Measurements from ENCODE around the gene P2RX1. TPM values are rescaled to one million over a fixed set of nuclear protein-coding genes. Genes with fewer than 3 reads are reported as not detected.
"Not testable (repeated sequence)": the region's sequence is repeated elsewhere in the genome, so short reads cannot be mapped to it uniquely, and the experiment has no call there.

The P2RX1 gene
- polyA plus RNA-seq, 2 donors: 5.9 to 7.1 TPM

GRCh38 chr17:3952186-3952585 is 35.9 kb upstream of the P2RX1 start:
- WGBS, 2 donors: 95% methylated on average over 14 of the region's 14 CpGs
- no peaks in the 10 kb centered on the region for H3K9me3 ChIP-seq (ENCODE audit: control insufficient read depth in 2 of 2, insufficient read depth in 1 of 2, low read depth in 1 of 2, low read length in 1 of 2)
- no peak overlapping the region for H3K4me3 ChIP-seq (ENCODE audit: low read depth in 1 of 2, low read length in 2 of 2)
- no peaks in the 10 kb centered on the region for H3K27me3 ChIP-seq (ENCODE audit: control insufficient read depth in 1 of 2, insufficient read depth in 2 of 2, low read length in 2 of 2)
- H3K4me1 ChIP-seq (ENCODE audit: control insufficient read depth in 2 of 2, insufficient read depth in 2 of 2, low read length in 1 of 2): no peaks in the 10 kb centered on the region
- H3K27ac ChIP-seq (ENCODE audit: low read depth in 2 of 2, low read length in 1 of 2): no peak overlapping the region
- peaks cover 0 to 4% of the 10 kb centered on the region in 2 donors for H3K36me3 ChIP-seq (ENCODE audit: control insufficient read depth in 2 of 2, insufficient read depth in 2 of 2, low read length in 1 of 2)

- no peak overlapping the region for H3K4me3 ChIP-seq (ENCODE audit: low read depth in 1 of 2, low read length in 2 of 2)
- peaks cover 0 to 8% of the 10 kb centered on the region in 2 donors for H3K36me3 ChIP-seq (ENCODE audit: control insufficient read depth in 2 of 2, insufficient read depth in 2 of 2, low read length in 1 of 2)
- no peaks in the 10 kb centered on the region for H3K9me3 ChIP-seq (ENCODE audit: control insufficient read depth in 2 of 2, insufficient read depth in 1 of 2, low read depth in 1 of 2, low read length in 1 of 2)
- no peaks in the 10 kb centered on the region for H3K27me3 ChIP-seq (ENCODE audit: control insufficient read depth in 1 of 2, insufficient read depth in 2 of 2, low read length in 2 of 2)
- 83 to 88% methylated on average over 16 of the region's 16 CpGs for WGBS, 2 donors
- no peaks in the 10 kb centered on the region for H3K4me1 ChIP-seq (ENCODE audit: control insufficient read depth in 2 of 2, insufficient read depth in 2 of 2, low read length in 1 of 2)
- no peak overlapping the region for H3K27ac ChIP-seq (ENCODE audit: low read depth in 2 of 2, low read length in 1 of 2)
These were observed 35.2 kb upstream of the P2RX1 start for GRCh38 chr17:3951420-3951819.

- WGBS, 2 donors: 96% methylated on average over 17 of the region's 17 CpGs
- Histone ChIP-seq H3K27me3 (ENCODE audit: control insufficient read depth in 1 of 2, insufficient read depth in 2 of 2, low read length in 2 of 2) (no peaks in the 10 kb centered on the region), H3K9me3 (ENCODE audit: control insufficient read depth in 2 of 2, insufficient read depth in 1 of 2, low read depth in 1 of 2, low read length in 1 of 2) (no peaks in the 10 kb centered on the region), H3K27ac (ENCODE audit: low read depth in 2 of 2, low read length in 1 of 2) (no peak overlapping the region), H3K4me3 (ENCODE audit: low read depth in 1 of 2, low read length in 2 of 2) (no peak overlapping the region), H3K36me3 (ENCODE audit: control insufficient read depth in 2 of 2, insufficient read depth in 2 of 2, low read length in 1 of 2) (peaks cover 0 to 8% of the 10 kb centered on the region in 2 donors), H3K4me1 (ENCODE audit: control insufficient read depth in 2 of 2, insufficient read depth in 2 of 2, low read length in 1 of 2) (no peaks in the 10 kb centered on the region)
These were observed 34.7 kb upstream of the P2RX1 start for GRCh38 chr17:3951003-3951402.

- Histone ChIP-seq H3K9me3 (ENCODE audit: control insufficient read depth in 2 of 2, insufficient read depth in 1 of 2, low read depth in 1 of 2, low read length in 1 of 2) (no peaks in the 10 kb centered on the region), H3K4me1 (ENCODE audit: control insufficient read depth in 2 of 2, insufficient read depth in 2 of 2, low read length in 1 of 2) (no peaks in the 10 kb centered on the region), H3K27me3 (ENCODE audit: control insufficient read depth in 1 of 2, insufficient read depth in 2 of 2, low read length in 2 of 2) (no peaks in the 10 kb centered on the region), H3K36me3 (ENCODE audit: control insufficient read depth in 2 of 2, insufficient read depth in 2 of 2, low read length in 1 of 2) (peaks cover 0 to 8% of the 10 kb centered on the region in 2 donors), H3K4me3 (ENCODE audit: low read depth in 1 of 2, low read length in 2 of 2) (no peak overlapping the region), H3K27ac (ENCODE audit: low read depth in 2 of 2, low read length in 1 of 2) (no peak overlapping the region)
- 91 to 93% methylated on average over 12 of the region's 12 CpGs for WGBS, 2 donors
These were observed 34.3 kb upstream of the P2RX1 start for GRCh38 chr17:3950584-3950983.

- H3K36me3 ChIP-seq (ENCODE audit: control insufficient read depth in 2 of 2, insufficient read depth in 2 of 2, low read length in 1 of 2): peaks cover 0 to 8% of the 10 kb centered on the region in 2 donors
- WGBS, 2 donors: 67 to 90% methylated on average over 3 of the region's 3 CpGs
These were observed 33.2 kb upstream of the P2RX1 start for GRCh38 chr17:3949418-3949817.

GRCh38 chr17:3948551-3948950 is 32.3 kb upstream of the P2RX1 start:
- H3K4me3 ChIP-seq (ENCODE audit: low read depth in 1 of 2, low read length in 2 of 2); H3K4me1 ChIP-seq (ENCODE audit: control insufficient read depth in 2 of 2, insufficient read depth in 2 of 2, low read length in 1 of 2); H3K27me3 ChIP-seq (ENCODE audit: control insufficient read depth in 1 of 2, insufficient read depth in 2 of 2, low read length in 2 of 2); H3K36me3 ChIP-seq (ENCODE audit: control insufficient read depth in 2 of 2, insufficient read depth in 2 of 2, low read length in 1 of 2); H3K27ac ChIP-seq (ENCODE audit: low read depth in 2 of 2, low read length in 1 of 2); H3K9me3 ChIP-seq (ENCODE audit: control insufficient read depth in 2 of 2, insufficient read depth in 1 of 2, low read depth in 1 of 2, low read length in 1 of 2): not testable (repeated sequence)
- 91 to 94% methylated on average over 3 of the region's 3 CpGs for WGBS, 2 donors

More at GRCh38 chr17:3949418-3949817, 33.2 kb upstream of the P2RX1 start:
- no peaks in the 10 kb centered on the region for H3K27me3 ChIP-seq (ENCODE audit: control insufficient read depth in 1 of 2, insufficient read depth in 2 of 2, low read length in 2 of 2)
- peaks cover 0 to 4% of the 10 kb centered on the region in 2 donors for H3K4me1 ChIP-seq (ENCODE audit: control insufficient read depth in 2 of 2, insufficient read depth in 2 of 2, low read length in 1 of 2)
- H3K9me3 ChIP-seq (ENCODE audit: control insufficient read depth in 2 of 2, insufficient read depth in 1 of 2, low read depth in 1 of 2, low read length in 1 of 2): no peaks in the 10 kb centered on the region
- no peak overlapping the region for H3K27ac ChIP-seq (ENCODE audit: low read depth in 2 of 2, low read length in 1 of 2)
- no peak overlapping the region for H3K4me3 ChIP-seq (ENCODE audit: low read depth in 1 of 2, low read length in 2 of 2)

GRCh38 chr17:3947318-3947810 is 31.1 kb upstream of the P2RX1 start:
- Histone ChIP-seq H3K9me3 (ENCODE audit: control insufficient read depth in 2 of 2, insufficient read depth in 1 of 2, low read depth in 1 of 2, low read length in 1 of 2) (no peaks in the 10 kb centered on the region), H3K4me3 (ENCODE audit: low read depth in 1 of 2, low read length in 2 of 2) (no peak overlapping the region), H3K36me3 (ENCODE audit: control insufficient read depth in 2 of 2, insufficient read depth in 2 of 2, low read length in 1 of 2) (peaks cover 0 to 13% of the 10 kb centered on the region in 2 donors), H3K27ac (ENCODE audit: low read depth in 2 of 2, low read length in 1 of 2) (no peak overlapping the region), H3K27me3 (ENCODE audit: control insufficient read depth in 1 of 2, insufficient read depth in 2 of 2, low read length in 2 of 2) (no peaks in the 10 kb centered on the region), H3K4me1 (ENCODE audit: control insufficient read depth in 2 of 2, insufficient read depth in 2 of 2, low read length in 1 of 2) (peaks cover 0 to 4% of the 10 kb centered on the region in 2 donors)
- 95 to 96% methylated on average over 43 of the region's 43 CpGs for WGBS, 2 donors

- Histone ChIP-seq H3K27me3 (ENCODE audit: control insufficient read depth in 1 of 2, insufficient read depth in 2 of 2, low read length in 2 of 2) (no peaks in the 10 kb centered on the region), H3K27ac (ENCODE audit: low read depth in 2 of 2, low read length in 1 of 2) (no peak overlapping the region), H3K36me3 (ENCODE audit: control insufficient read depth in 2 of 2, insufficient read depth in 2 of 2, low read length in 1 of 2) (peaks cover 0 to 13% of the 10 kb centered on the region in 2 donors), H3K4me1 (ENCODE audit: control insufficient read depth in 2 of 2, insufficient read depth in 2 of 2, low read length in 1 of 2) (peaks cover 0 to 4% of the 10 kb centered on the region in 2 donors), H3K4me3 (ENCODE audit: low read depth in 1 of 2, low read length in 2 of 2) (no peak overlapping the region), H3K9me3 (ENCODE audit: control insufficient read depth in 2 of 2, insufficient read depth in 1 of 2, low read depth in 1 of 2, low read length in 1 of 2) (no peaks in the 10 kb centered on the region)
- 40 to 52% methylated on average over 5 of the region's 5 CpGs for WGBS, 2 donors
These were observed 30.5 kb upstream of the P2RX1 start for GRCh38 chr17:3946711-3947235.

GRCh38 chr17:3944485-3945388 is 28.5 kb upstream of the P2RX1 start:
- Histone ChIP-seq H3K36me3 (ENCODE audit: control insufficient read depth in 2 of 2, insufficient read depth in 2 of 2, low read length in 1 of 2) (peaks cover 0 to 13% of the 10 kb centered on the region in 2 donors), H3K9me3 (ENCODE audit: control insufficient read depth in 2 of 2, insufficient read depth in 1 of 2, low read depth in 1 of 2, low read length in 1 of 2) (no peaks in the 10 kb centered on the region), H3K4me3 (ENCODE audit: low read depth in 1 of 2, low read length in 2 of 2) (peak overlapping the region; percentile 11 to 17), H3K4me1 (ENCODE audit: control insufficient read depth in 2 of 2, insufficient read depth in 2 of 2, low read length in 1 of 2) (peaks cover 0 to 4% of the 10 kb centered on the region in 2 donors), H3K27me3 (ENCODE audit: control insufficient read depth in 1 of 2, insufficient read depth in 2 of 2, low read length in 2 of 2) (no peaks in the 10 kb centered on the region), H3K27ac (ENCODE audit: low read depth in 2 of 2, low read length in 1 of 2) (no peak overlapping the region)
- 38 to 40% methylated on average over 52 to 68 of the region's 68 CpGs for WGBS, 2 donors

Data from esophagus (tissue), 2 donors.